NCI-H187 (cell line): ENCODE measurements around the gene RPSA.
"Not testable (repeated sequence)": the region's sequence is repeated elsewhere in the genome, so short reads cannot be mapped to it uniquely, and the experiment has no call there.

Experiments used
- DNase-seq, 2 experiments: peaks; one replicate each; lab custom pipeline; 2025; lab: John Stamatoyannopoulos, UW

RPSA gene

DNA sequence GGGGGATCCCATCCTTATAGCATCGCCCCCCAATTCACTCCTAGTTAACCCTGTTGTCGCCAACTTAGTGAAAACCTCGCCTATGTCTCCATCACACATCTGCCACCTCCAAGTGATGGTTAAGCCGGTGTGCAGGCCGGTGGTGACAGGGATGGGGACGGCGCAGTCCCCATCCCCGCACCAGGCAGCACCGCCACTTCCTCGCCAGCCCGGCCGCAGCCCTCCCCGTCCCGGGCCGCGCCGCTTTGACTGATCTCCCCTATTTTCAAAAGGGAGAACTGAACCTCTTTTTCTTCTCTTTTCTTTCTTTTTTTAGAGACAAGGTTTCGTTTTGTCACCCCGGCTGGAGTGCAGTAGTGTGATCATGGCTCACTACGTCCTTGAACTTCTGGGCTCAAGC is 49.6 kb downstream of the RPSA start:
- DNase-seq, result no peak

DNA sequence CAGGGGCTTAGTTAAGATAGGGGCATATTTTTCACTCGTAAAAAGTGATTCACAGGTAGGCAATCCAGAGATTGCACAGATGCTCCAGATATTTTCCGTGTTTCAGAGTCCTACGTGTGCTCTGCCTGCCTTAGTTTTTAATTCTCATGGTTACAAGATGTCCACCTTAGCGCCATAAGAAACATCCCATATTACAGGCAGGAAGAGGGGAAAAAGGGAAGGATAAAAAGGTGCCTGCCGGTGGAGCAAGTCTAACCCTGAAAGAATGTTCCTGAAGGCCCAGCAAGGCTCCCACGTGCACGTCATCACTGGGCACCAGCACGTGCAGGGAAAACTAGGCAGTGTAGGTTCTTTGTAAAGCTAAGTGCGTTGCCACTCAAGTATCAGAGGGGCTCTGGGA is 50.8 kb downstream of the RPSA start:
- DNase-seq, result no peak

DNA sequence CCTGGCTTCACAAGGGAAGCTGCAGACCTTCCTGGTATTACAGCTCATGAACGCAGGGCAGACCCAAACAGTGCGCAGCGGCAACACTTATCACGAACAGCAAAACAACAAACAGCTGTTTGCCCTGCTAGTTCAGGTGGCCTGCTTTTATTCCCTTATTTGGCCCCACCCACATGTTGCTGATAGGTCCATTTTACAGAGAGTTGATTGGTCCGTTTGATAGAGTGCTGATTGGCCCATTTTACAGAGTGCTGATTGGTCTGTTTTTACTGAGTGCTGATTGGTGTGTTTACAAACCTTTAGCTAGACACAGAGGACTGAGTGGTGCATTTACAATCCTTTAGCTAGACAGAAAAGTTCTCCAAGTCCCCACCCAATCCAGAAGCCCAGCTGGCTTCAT is 52.1 kb downstream of the RPSA start:
- not testable (repeated sequence) for DNase-seq

DNA sequence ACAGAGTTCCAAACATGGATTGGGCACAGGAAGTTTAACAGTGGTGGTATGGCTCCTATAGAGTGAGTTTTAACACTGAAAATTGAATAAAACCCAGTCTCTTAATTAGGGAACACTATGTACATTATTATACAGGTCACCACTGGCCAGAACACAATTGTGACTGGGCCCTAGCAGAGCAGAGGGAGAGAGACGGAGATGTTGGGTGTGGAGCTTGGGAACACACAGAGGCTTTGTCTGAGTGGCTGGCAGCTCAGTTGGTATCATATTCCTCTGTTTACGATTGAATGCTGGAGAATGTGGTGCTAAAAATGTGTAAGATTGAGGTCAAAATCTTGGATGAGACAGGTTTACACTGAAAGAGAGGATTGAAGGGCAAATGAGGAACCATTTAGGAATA is 54.2 kb downstream of the RPSA start:
- DNase-seq, result no peak
